ENCODE results near the gene PRRG3. TPM values are rescaled to one million over a fixed set of nuclear protein-coding genes. Genes with fewer than 3 reads are reported as not detected.
A peak's percentile ranks its signal among the peaks of the same experiment; 100 is the strongest.

Gene PRRG3
- total RNA-seq, 6 experiments from 2014 or later, result not detected

DNA sequence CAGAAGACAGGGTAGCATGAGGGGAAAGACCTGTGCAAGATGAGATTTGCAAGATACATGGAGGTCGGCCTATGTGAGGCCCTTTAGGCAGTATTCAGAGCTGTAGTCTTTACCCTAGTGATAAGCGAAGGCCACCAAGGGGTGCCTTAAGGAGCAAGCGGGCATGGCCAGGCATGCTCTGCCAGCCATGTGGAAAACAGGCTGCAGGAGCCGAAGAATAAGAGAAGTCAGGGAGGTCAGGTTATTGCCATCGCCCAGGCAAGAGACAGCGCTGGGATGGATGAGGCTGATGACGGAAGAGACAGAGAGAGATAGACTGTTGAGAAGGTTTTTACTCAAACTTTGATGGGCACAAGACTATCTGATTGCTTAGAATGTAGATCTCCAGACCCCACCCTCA lies 13.6 kb downstream of the PRRG3 start:
- Mint-ChIP-seq H3K4me3 (no peak overlapping the region), H3K27ac (no peak overlapping the region), H3K4me1 (ENCODE audit: low read depth) (no peaks in the 10 kb centered on the region), H3K36me3 (ENCODE audit: low read depth) (no peaks in the 10 kb centered on the region), H3K27me3 (ENCODE audit: insufficient read depth) (no peaks in the 10 kb centered on the region; the same call in 1 of the 2 replicates), H3K9me3 (no peaks in the 10 kb centered on the region)
- no peak for DNase-seq
- TF ChIP-seq, protein P1, sequence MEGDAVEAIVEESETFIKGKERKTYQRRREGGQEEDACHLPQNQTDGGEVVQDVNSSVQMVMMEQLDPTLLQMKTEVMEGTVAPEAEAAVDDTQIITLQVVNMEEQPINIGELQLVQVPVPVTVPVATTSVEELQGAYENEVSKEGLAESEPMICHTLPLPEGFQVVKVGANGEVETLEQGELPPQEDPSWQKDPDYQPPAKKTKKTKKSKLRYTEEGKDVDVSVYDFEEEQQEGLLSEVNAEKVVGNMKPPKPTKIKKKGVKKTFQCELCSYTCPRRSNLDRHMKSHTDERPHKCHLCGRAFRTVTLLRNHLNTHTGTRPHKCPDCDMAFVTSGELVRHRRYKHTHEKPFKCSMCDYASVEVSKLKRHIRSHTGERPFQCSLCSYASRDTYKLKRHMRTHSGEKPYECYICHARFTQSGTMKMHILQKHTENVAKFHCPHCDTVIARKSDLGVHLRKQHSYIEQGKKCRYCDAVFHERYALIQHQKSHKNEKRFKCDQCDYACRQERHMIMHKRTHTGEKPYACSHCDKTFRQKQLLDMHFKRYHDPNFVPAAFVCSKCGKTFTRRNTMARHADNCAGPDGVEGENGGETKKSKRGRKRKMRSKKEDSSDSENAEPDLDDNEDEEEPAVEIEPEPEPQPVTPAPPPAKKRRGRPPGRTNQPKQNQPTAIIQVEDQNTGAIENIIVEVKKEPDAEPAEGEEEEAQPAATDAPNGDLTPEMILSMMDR (IDR thresholded peaks at IDR 0.05), result no peak

DNA sequence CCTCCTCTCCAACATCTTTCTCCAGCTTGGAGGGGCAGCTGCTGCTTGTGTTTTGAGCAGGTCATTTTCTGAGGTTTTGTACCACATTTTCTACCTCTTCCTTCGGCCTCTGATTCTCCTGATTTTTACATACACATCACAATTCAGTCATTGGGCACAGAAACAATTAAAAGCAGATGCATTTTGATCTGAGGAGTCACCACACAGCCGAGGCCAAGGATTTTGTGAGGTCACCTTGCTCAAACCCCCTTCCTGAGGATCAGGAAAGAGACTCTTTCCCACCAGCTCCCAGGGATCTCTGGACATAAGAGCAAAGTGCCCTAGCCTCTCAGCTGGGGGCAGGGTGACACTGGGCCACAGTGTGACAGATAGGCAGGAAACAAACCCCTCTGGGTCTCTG lies 15.2 kb downstream of the PRRG3 start:
- TF ChIP-seq, protein P1 (IDR thresholded peaks at IDR 0.05), result no peak
- H3K27ac Mint-ChIP-seq, result no peak overlapping the region
- H3K27me3 Mint-ChIP-seq (ENCODE audit: insufficient read depth), result no peaks in the 10 kb centered on the region
- no peak overlapping the region for H3K4me3 Mint-ChIP-seq
- no peaks in the 10 kb centered on the region for H3K4me1 Mint-ChIP-seq (ENCODE audit: low read depth)
- no peak for DNase-seq
- H3K9me3 Mint-ChIP-seq, result no peaks in the 10 kb centered on the region
- no peaks in the 10 kb centered on the region for H3K36me3 Mint-ChIP-seq (ENCODE audit: low read depth)

DNA sequence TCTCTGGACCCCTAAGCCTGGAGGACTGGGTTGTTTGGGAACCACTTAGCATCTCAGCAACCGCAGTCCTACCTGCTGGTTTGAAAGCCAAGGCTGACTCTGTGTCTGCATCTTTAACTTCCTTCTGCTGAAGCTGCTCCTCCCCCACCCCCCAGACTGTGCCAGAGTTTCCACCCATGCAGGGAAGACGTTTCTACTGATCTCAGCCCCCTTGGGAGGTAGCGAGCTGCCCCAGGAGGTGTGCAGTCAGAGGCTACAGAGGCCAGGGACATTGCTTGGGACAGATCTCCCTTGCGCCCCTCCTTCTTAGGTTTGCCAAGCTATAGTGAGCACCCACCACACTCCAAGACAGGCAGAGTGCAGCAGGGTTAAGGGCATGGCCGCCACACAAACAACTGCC lies 15.9 kb downstream of the PRRG3 start:
- TF ChIP-seq, protein P1 (IDR thresholded peaks at IDR 0.05), result no peak
- H3K4me1 Mint-ChIP-seq (ENCODE audit: low read depth), result no peaks in the 10 kb centered on the region
- no peak overlapping the region for H3K27ac Mint-ChIP-seq
- no peak for DNase-seq
- H3K4me3 Mint-ChIP-seq, result no peak overlapping the region
- H3K27me3 Mint-ChIP-seq (ENCODE audit: insufficient read depth), result no peaks in the 10 kb centered on the region
- no peaks in the 10 kb centered on the region for H3K9me3 Mint-ChIP-seq
- H3K36me3 Mint-ChIP-seq (ENCODE audit: low read depth), result no peaks in the 10 kb centered on the region

GRCh38 chrX:151711787-151712186 lies 16.5 kb downstream of the PRRG3 start:
- Mint-ChIP-seq H3K27ac (no peak overlapping the region), H3K4me3 (no peak overlapping the region), H3K27me3 (ENCODE audit: insufficient read depth) (no peaks in the 10 kb centered on the region), H3K9me3 (no peaks in the 10 kb centered on the region), H3K4me1 (ENCODE audit: low read depth) (no peaks in the 10 kb centered on the region), H3K36me3 (ENCODE audit: low read depth) (no peaks in the 10 kb centered on the region)
- no peak for DNase-seq
- TF ChIP-seq, protein P1 (IDR thresholded peaks at IDR 0.05), result no peak

- Mint-ChIP-seq H3K9me3 (no peaks in the 10 kb centered on the region), H3K4me3 (no peak overlapping the region), H3K36me3 (ENCODE audit: low read depth) (no peaks in the 10 kb centered on the region), H3K27ac (no peak overlapping the region), H3K4me1 (ENCODE audit: low read depth) (no peaks in the 10 kb centered on the region), H3K27me3 (ENCODE audit: insufficient read depth) (no peaks in the 10 kb centered on the region)
- TF ChIP-seq, protein P1 (IDR thresholded peaks at IDR 0.05), result no peak
- no peak for DNase-seq
Observed at GRCh38 chrX:151712253-151712652, 17.0 kb downstream of the PRRG3 start.

DNA sequence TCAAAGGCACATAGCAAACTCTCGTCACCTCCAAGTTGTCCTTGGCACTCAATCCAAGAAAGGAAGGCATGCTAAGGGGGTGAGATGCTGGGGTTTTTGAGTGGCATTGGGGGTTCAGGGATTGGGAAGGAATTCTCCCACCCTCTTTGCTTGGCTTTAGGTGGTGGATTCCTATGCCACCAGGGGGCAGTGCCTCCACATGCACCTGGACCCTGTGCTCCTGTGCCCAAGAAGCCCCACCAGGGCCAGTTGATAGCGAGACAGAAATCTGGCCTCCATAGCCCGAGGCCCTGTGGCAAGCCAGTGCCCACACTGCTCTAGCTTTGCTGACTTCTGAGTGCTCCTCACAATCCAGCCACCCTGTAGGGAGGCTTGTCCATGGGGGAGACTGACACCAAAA lies 18.6 kb downstream of the PRRG3 start:
- TF ChIP-seq, protein P1 (IDR thresholded peaks at IDR 0.05), result peak; percentile 68; the same call in 1 of the 2 replicates
- no peaks in the 10 kb centered on the region for H3K9me3 Mint-ChIP-seq
- no peak overlapping the region for H3K4me3 Mint-ChIP-seq
- no peak for DNase-seq
- H3K27me3 Mint-ChIP-seq (ENCODE audit: insufficient read depth), result peaks cover 4% of the 10 kb centered on the region; the same call in 1 of the 2 replicates
- no peaks in the 10 kb centered on the region for H3K4me1 Mint-ChIP-seq (ENCODE audit: low read depth)
- H3K36me3 Mint-ChIP-seq (ENCODE audit: low read depth), result no peaks in the 10 kb centered on the region
- no peak overlapping the region for H3K27ac Mint-ChIP-seq

Measured in HFFc6 (cell line).